NCI-H2107 treated with DMSO at 0.1 percent for 48 hours (cell line): ENCODE data around the gene KLHL33.
A peak's percentile ranks its signal among the peaks of the same experiment; 100 is the strongest.

ENCODE experiments used
- DNase-seq: peaks from one replicate; lab custom pipeline; 2025; ENCODE audit not compliant: unreplicated experiment; lab: John Stamatoyannopoulos, UW

Gene KLHL33

DNA sequence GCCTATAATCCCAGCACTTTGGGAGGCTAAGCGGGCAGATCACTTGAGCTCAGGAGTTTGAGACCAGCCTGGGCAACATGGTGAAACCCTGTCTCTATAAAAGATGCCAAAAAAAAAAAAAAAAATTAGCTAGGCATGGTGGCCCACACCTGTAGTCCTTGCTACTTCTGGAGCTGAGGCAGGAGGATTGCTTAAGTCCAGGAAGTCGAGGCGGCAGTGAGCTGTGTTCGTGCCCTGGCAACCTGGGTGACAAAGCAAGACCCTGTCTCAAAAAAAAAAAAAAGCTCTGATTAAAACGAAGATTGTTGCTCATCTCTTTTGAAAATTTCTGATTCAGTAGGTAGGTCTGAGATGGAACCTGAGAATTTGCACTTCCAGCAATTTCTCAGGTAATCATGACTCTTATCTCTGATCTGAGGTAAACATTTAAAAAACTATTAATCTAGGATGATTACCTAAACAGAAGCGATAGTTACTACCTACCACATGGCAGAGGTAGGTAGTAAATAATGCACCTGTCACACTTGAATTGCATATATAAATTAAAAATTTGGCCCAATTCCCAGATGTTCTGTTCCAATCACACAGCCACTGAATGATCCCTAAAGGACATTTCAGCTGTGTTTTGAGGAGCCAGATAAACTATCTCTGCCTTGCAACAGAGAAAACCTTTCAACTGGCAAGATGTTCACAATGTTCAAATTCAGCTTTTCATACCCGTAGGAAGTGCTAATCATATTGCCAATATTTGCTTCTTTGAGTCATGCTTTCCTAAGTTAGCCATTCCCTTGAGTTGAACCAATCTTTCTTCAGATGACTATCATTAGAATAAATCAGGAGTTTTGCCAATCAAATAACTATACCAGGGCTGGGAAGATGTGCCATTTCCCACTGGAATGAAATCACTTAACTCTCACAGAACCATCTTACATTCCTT is 18.4 kb downstream of the KLHL33 start:
- DNase-seq, result peak; percentile 89

GRCh38 chr14:20416223-20416622 is 19.7 kb downstream of the KLHL33 start:
- no peak for DNase-seq

DNA sequence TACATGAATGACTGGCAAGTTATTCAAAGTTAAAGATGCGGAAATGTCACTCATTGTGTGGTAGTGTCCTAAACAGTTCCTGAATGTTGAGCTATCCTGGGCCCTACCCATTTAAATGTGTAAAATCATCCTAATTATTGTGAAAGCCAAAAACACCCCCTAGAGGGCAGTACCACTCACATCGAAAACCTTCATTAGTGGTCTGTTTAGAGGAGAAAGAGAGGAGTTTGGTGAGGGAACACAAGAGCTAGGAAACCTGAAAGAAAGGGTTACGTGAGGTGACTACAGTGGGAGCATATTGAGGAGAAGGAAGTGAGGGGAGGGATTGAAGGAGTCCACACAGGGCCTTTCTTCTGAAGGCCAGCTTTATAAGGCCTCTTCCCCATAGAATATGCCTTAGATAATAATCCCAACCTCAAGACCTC is 20.2 kb downstream of the KLHL33 start:
- DNase-seq, result peak; percentile 91

GRCh38 chr14:20413744-20414082 is 22.3 kb downstream of the KLHL33 start:
- DNase-seq, result no peak

- peak; percentile 78 for DNase-seq
Measured at GRCh38 chr14:20412876-20413743, 22.9 kb downstream of the KLHL33 start, which contains the start of gene TEP1. TEP1 (minus strand) TSS chr14:20413501; CDS start chr14:20408439, 5,062 bp downstream.

DNA sequence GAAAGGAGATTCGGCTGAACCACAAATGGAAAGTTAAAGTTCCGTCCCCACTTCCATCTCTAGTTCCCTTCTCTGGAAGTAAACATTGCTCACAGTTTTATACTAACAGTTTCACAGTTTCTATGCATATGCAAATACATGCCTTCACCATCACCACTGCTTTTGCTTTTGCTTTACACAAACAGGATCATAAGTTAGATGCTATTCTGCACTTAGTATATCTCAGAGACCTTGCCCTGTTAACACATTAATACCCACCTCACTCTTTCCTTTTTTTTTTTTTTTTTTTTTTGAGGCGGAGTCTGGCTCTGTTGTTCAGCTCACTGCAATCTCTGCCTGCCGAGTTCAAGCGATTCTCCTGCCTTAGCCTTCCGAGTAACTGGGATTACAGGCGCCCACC is 23.6 kb downstream of the KLHL33 start:
- no peak for DNase-seq

DNA sequence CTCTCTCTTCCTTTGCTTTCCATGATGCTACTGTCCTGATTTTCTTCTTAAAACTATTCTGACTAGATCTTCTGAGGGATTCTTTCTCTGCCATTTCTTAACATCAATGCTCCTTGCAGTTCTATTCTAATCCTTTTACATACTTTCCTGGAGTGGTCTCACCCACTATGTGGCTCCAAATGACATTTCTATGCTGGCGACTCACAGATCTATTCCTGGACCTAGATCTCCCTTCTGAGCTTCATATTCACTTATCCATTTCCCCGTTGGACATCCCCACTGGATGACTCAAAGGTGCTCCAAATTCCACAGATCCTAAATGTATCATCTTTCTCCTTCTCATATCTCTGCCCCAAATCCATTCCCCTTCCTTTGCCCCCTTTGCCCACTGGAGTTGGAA is 26.7 kb downstream of the KLHL33 start:
- DNase-seq, result no peak

DNA sequence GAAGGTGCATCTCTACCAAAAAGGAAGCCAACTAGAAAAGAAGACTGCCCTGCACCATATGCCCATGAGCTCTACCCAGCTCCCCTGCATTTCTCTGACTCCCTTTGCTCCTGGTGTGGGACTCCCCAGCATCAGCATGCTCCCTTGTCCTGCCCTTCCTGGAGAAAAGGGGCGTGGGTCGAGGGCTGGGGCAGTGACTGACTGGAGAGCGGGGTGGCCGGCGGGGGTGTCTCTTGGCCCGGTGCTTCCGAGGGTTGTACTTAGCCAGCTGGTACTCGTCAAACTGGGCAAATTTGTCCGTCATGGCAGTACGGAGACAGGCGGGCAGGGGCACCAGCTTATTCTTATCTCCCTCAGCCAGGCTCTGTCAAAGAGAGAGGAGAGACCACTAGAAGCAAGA is 32.4 kb downstream of the KLHL33 start:
- no peak for DNase-seq

DNA sequence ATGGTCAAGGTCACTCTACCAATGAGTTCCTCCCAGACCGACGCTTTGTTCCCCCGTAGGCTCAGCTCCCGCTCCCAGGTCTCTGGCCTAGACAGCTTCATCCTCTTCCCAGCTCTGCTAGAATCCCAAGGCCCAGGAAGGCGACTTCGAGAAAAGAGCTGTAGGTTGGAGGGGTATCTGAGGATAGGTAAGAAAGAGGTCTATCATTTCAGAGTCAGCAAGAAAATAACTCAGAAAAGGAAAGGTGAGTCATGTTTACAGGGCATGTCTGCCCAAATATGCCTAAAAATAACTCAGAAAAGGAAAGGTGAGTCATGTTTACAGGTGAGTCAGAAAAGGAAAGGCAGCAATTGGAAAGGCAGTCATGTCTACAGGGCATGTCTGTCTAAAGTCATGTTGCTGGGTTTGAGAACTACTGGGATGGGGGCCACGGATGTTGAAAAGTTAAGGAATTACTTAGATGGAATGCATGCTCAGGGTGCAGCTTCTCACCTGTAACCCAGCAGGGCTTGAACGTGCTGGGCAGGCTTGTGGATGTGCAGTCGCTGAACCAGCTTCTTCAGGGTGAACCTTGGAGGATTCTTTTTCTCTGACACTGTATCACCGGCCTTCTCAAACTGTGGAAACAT is 34.9 kb downstream of the KLHL33 start:
- no peak for DNase-seq

DNA sequence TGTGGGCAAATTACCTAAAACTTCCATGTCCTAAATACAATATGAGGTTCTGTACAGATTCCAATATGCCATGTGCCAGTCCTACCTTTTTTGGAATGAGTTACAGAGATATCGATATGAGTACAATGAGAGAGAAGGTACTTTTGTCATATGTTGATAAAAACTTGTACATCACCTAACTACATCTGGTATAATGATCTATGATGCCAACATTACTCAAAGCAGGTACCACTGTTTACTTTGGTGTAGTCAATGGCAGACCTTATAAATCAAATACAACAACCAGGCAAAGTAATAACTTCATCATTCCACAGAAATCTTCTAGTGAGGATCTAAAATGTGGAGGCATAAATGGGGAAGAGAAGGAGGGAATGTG is 35.4 kb downstream of the KLHL33 start:
- no peak for DNase-seq

DNA sequence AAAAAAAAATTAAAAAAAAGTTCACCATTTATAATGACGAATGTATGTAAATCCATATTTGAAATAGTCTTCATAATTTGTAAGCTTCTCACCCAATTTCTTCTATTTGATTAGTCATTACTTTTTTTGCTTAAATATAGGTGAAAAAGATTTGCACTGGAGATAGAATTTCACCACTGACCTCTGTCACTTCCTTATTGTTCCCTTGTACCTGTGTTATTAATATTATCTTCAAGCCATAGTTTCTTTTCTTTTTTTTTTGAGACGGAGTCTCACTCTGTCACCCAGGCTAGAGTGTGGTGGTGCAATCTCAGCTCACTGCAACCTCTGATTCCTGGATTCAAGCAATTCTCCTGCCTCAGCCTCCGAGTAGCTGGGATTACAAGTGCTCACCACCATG is 38.5 kb downstream of the KLHL33 start:
- no peak for DNase-seq

DNA sequence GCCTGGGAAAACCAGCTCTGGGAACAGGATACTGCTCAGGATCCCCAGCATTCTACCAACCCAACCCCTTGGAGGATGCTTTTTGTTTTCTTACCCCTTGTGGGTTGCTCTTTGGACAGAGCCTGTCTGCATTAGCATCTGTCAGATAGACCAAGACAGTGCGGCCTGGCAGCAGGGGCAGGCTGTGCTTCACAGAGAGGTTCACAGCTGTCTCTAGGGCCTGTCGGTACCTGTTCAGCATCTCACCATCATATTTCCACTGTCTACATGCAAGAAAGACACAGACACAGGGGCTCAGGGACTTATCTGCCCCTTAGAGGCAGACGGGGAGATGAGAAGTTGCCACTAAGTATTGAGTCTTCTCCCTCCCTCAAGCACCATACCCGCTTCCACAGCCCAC is 44.5 kb downstream of the KLHL33 start:
- no peak for DNase-seq

DNA sequence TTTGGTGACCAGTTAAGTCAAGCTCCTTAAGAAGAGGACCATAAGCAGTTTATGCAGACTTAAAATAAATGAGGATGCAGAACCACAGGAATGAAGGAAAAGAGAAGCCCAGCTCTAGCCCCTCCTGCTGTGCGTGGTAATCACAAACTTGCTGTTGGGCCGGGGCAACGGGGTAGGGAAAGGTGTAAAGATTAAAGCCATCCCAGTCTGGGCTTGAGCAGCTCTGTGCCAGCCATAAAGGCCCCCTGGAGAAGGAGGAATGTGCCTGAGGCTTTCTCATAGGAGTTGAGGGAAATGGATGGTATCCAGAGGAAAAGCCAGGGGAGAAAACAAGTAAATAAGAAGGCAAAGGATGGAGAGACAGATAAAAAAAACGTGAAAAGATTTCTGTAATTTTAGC is 47.8 kb downstream of the KLHL33 start:
- no peak for DNase-seq

GRCh38 chr14:20387576-20387975 is 48.4 kb downstream of the KLHL33 start:
- DNase-seq, result no peak

- no peak for DNase-seq
Measured at GRCh38 chr14:20386276-20386855, 49.6 kb downstream of the KLHL33 start.

GRCh38 chr14:20384886-20385285 is 51.1 kb downstream of the KLHL33 start:
- no peak for DNase-seq

- no peak for DNase-seq
Measured at GRCh38 chr14:20384321-20384720, 51.6 kb downstream of the KLHL33 start.

DNA sequence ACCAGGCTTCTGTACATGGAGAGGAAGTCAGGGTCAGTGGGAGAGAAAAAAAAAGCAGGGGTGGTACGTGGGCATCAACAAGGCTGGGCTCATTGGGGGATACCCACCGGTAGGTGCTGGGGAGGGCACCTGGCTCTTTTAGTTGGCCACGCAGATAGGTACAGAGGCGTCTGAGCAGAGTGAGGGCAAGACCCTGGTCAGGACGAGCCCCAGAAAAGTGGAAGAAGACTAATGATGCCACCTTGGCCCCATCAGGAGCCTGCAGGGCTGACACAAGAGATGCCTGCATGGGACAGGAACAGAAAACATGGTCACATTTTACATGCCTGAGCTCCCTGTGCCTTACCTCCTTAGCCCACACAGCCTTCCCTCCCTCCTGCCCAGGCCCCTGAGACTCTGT is 52.3 kb downstream of the KLHL33 start:
- no peak for DNase-seq

- DNase-seq, result no peak
Measured at GRCh38 chr14:20383032-20383431, 52.9 kb downstream of the KLHL33 start.

GRCh38 chr14:20382526-20382925 is 53.4 kb downstream of the KLHL33 start:
- DNase-seq, result no peak

DNA sequence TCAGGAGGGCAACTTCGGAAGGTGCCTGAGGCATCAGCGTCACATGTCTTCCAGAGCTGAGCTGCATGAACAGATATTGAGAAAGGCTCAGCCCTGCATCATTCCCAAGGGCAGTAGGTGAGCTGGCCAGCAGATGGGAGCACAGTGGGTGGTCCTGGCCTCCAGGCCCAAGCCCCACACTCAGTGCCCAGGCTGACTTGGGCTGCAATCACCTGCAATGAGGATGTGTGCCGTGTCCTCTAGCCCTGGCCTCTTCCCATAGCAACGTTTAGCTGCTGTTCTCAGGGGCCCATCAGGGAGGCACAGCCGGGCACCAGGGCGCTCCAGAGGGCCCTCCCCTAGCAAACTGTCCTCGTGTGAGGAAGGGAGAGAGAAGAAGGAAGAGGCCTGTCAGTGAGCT is 54.6 kb downstream of the KLHL33 start:
- DNase-seq, result no peak
